TTC549 (cell line): Measurements from ENCODE around the gene NRXN3.
"Not testable (repeated sequence)": the region's sequence is repeated elsewhere in the genome, so short reads cannot be mapped to it uniquely, and the experiment has no call there.

Source experiments
- FAIRE-seq: peaks from 2 replicates; lab custom pipeline; 2012; peaks lifted over from hg19 to GRCh38; lab: Jason Lieb, UNC

The NRXN3 gene

GRCh38 chr14:78405079-78405856 is 235.1 kb downstream of the NRXN3 start:
- no peak for FAIRE-seq

GRCh38 chr14:78412475-78412874 is 242.3 kb downstream of the NRXN3 start:
- no peak for FAIRE-seq

GRCh38 chr14:78414172-78414571 is 244.0 kb downstream of the NRXN3 start:
- FAIRE-seq: no peak

GRCh38 chr14:78417532-78417931 is 247.4 kb downstream of the NRXN3 start:
- FAIRE-seq: no peak

GRCh38 chr14:78424311-78424710 is 254.1 kb downstream of the NRXN3 start:
- no peak for FAIRE-seq

- no peak for FAIRE-seq
Measured at GRCh38 chr14:78425330-78425729, 255.2 kb downstream of the NRXN3 start.

GRCh38 chr14:78425782-78426181 is 255.6 kb downstream of the NRXN3 start:
- no peak for FAIRE-seq

GRCh38 chr14:78432046-78432445 is 261.9 kb downstream of the NRXN3 start:
- FAIRE-seq: no peak

- not testable (repeated sequence) for FAIRE-seq
Measured at GRCh38 chr14:78437448-78437847, 267.3 kb downstream of the NRXN3 start.

GRCh38 chr14:78440356-78440894 is 270.3 kb downstream of the NRXN3 start:
- FAIRE-seq: no peak

GRCh38 chr14:78443834-78444233 is 273.7 kb downstream of the NRXN3 start:
- FAIRE-seq: no peak

GRCh38 chr14:78445275-78445674 is 275.1 kb downstream of the NRXN3 start:
- no peak for FAIRE-seq

- FAIRE-seq: no peak
Measured at GRCh38 chr14:78446807-78447206, 276.6 kb downstream of the NRXN3 start.

- no peak for FAIRE-seq
Measured at GRCh38 chr14:78448164-78449094, 278.3 kb downstream of the NRXN3 start.

- FAIRE-seq: no peak
Measured at GRCh38 chr14:78450669-78451318, 280.6 kb downstream of the NRXN3 start.

GRCh38 chr14:78451319-78451695 is 281.1 kb downstream of the NRXN3 start:
- no peak for FAIRE-seq

GRCh38 chr14:78455896-78456435 is 285.8 kb downstream of the NRXN3 start:
- no peak for FAIRE-seq

GRCh38 chr14:78469947-78470346 is 299.8 kb downstream of the NRXN3 start:
- no peak for FAIRE-seq

GRCh38 chr14:78479127-78479780 is 309.1 kb downstream of the NRXN3 start:
- no peak for FAIRE-seq

- FAIRE-seq: no peak
Measured at GRCh38 chr14:78484028-78484427, 313.9 kb downstream of the NRXN3 start.

- FAIRE-seq: no peak
Measured at GRCh38 chr14:78486081-78486480, 315.9 kb downstream of the NRXN3 start.

- no peak for FAIRE-seq
Measured at GRCh38 chr14:78486621-78487020, 316.4 kb downstream of the NRXN3 start.
